ENCODE results near the gene MEF2A.

- TF ChIP-seq EZH2 (IDR thresholded peaks at IDR 0.05; ENCODE audit: low read length, unreplicated experiment) (no peak), EZH2phosphoT487 (IDR thresholded peaks at IDR 0.05; ENCODE audit: borderline replicate concordance, low read length) (no peak)
Observed at GRCh38 chr15:99732751-99733267, 167.0 kb downstream of the MEF2A start.
